22Rv1 (cell line): Measurements from ENCODE around the gene PLXNA4.

ENCODE experiments used
- CTCF ChIP-seq: fragments of 450-650 bp; IDR thresholded peaks from 2 replicates; pipeline ENCODE4 v1.5.1; 2017; ENCODE audit warnings: mild to moderate bottlenecking
- ZFX ChIP-seq: fragments of 450-650 bp; IDR thresholded peaks from 2 replicates; pipeline ENCODE4 v1.6.1; 2017; ENCODE audit warnings: antibody characterized with exemption, borderline replicate concordance

- TF ChIP-seq CTCF: no peak
- TF ChIP-seq ZFX: no peak
Observed at GRCh38 chr7:132255898-132256297, 320.4 kb downstream of the PLXNA4 start.
